ENCODE results near the gene HAND2.

HAND2 gene

GRCh38 chr4:173572493-173573129 is 42.6 kb upstream of the HAND2 start:
- Histone ChIP-seq H3K9ac (ENCODE audit: low read depth, low read length) (no peak overlapping the region), H3K36me3 (ENCODE audit: insufficient read depth, low read length) (no peaks in the 10 kb centered on the region), H3K9me3 (ENCODE audit: insufficient read depth, low read length, severe bottlenecking) (no peaks in the 10 kb centered on the region), H2AFZ (ENCODE audit: low read depth, low read length) (no peak overlapping the region), H3K4me2 (ENCODE audit: insufficient read depth, low read length) (no peak overlapping the region), H3K79me2 (ENCODE audit: insufficient read depth, low read length) (no peaks in the 10 kb centered on the region), H3K27me3 (ENCODE audit: insufficient read depth, low read length, poor library complexity) (peaks cover 9% of the 10 kb centered on the region), H3K4me3 (ENCODE audit: low read depth in 1 of 2, low read length in 2 of 2) (no peak overlapping the region), H4K20me1 (ENCODE audit: insufficient read depth, low read length) (no peaks in the 10 kb centered on the region), H3K27ac (ENCODE audit: low read length) (no peak overlapping the region), H3K4me1 (ENCODE audit: insufficient read depth, low read length) (no peaks in the 10 kb centered on the region)
- DNase-seq (no peak), ATAC-seq (ENCODE audit: insufficient read depth, low read depth) (no peak)
- TF ChIP-seq CTCF (IDR thresholded peaks at IDR 0.05; ENCODE audit: borderline replicate concordance, extremely low read depth, low read length, poor library complexity, severe bottlenecking), result no peak
- no peak for TF ChIP-seq EZH2 (IDR thresholded peaks at IDR 0.05; ENCODE audit: borderline replicate concordance, low read depth, low read length, severe bottlenecking)

GRCh38 chr4:173571620-173572019 is 41.6 kb upstream of the HAND2 start:
- Histone ChIP-seq H3K9ac (ENCODE audit: low read depth, low read length) (no peak overlapping the region), H3K9me3 (ENCODE audit: insufficient read depth, low read length, severe bottlenecking) (no peaks in the 10 kb centered on the region), H3K27me3 (ENCODE audit: insufficient read depth, low read length, poor library complexity) (peaks cover 7% of the 10 kb centered on the region), H3K4me1 (ENCODE audit: insufficient read depth, low read length) (no peaks in the 10 kb centered on the region), H3K79me2 (ENCODE audit: insufficient read depth, low read length) (no peaks in the 10 kb centered on the region), H2AFZ (ENCODE audit: low read depth, low read length) (no peak overlapping the region), H3K4me3 (ENCODE audit: low read depth in 1 of 2, low read length in 2 of 2) (no peak overlapping the region), H4K20me1 (ENCODE audit: insufficient read depth, low read length) (no peaks in the 10 kb centered on the region), H3K36me3 (ENCODE audit: insufficient read depth, low read length) (no peaks in the 10 kb centered on the region), H3K4me2 (ENCODE audit: insufficient read depth, low read length) (no peak overlapping the region), H3K27ac (ENCODE audit: low read length) (no peak overlapping the region)
- no peak for TF ChIP-seq EZH2 (IDR thresholded peaks at IDR 0.05; ENCODE audit: borderline replicate concordance, low read depth, low read length, severe bottlenecking)
- no peak for TF ChIP-seq CTCF (IDR thresholded peaks at IDR 0.05; ENCODE audit: borderline replicate concordance, extremely low read depth, low read length, poor library complexity, severe bottlenecking)
- DNase-seq, result no peak
- no peak for ATAC-seq (ENCODE audit: insufficient read depth, low read depth)

- TF ChIP-seq EZH2 (IDR thresholded peaks at IDR 0.05; ENCODE audit: borderline replicate concordance, low read depth, low read length, severe bottlenecking), result no peak
- TF ChIP-seq CTCF (IDR thresholded peaks at IDR 0.05; ENCODE audit: borderline replicate concordance, extremely low read depth, low read length, poor library complexity, severe bottlenecking), result no peak
- H2AFZ ChIP-seq (ENCODE audit: low read depth, low read length), result no peak overlapping the region
- H3K79me2 ChIP-seq (ENCODE audit: insufficient read depth, low read length), result no peaks in the 10 kb centered on the region
- H3K27me3 ChIP-seq (ENCODE audit: insufficient read depth, low read length, poor library complexity), result peaks cover 2% of the 10 kb centered on the region
- H3K4me2 ChIP-seq (ENCODE audit: insufficient read depth, low read length), result no peak overlapping the region
- no peak overlapping the region for H3K9ac ChIP-seq (ENCODE audit: low read depth, low read length)
- H3K4me1 ChIP-seq (ENCODE audit: insufficient read depth, low read length), result no peaks in the 10 kb centered on the region
- H3K27ac ChIP-seq (ENCODE audit: low read length), result no peak overlapping the region
- H4K20me1 ChIP-seq (ENCODE audit: insufficient read depth, low read length), result no peaks in the 10 kb centered on the region
- no peaks in the 10 kb centered on the region for H3K9me3 ChIP-seq (ENCODE audit: insufficient read depth, low read length, severe bottlenecking)
- no peaks in the 10 kb centered on the region for H3K36me3 ChIP-seq (ENCODE audit: insufficient read depth, low read length)
- no peak overlapping the region for H3K4me3 ChIP-seq (ENCODE audit: low read depth in 1 of 2, low read length in 2 of 2)
- ATAC-seq (ENCODE audit: insufficient read depth, low read depth) (no peak), DNase-seq (no peak)
These were observed 35.3 kb upstream of the HAND2 start for GRCh38 chr4:173565281-173565680.

Measured in DND-41 (cell line).